GM10266 (cell line): ENCODE measurements around the gene MT4.
"Not testable (repeated sequence)": the region's sequence is repeated elsewhere in the genome, so short reads cannot be mapped to it uniquely, and the experiment has no call there.

Source experiments
- DNase-seq: peaks from one replicate; pipeline ENCODE4 v3.0.0; 2012; ENCODE audit errors: extremely low spot score
- CTCF ChIP-seq: IDR thresholded peaks from 2 replicates; pipeline ENCODE4 v1.5.1; 2012; ENCODE audit warnings: mild to moderate bottlenecking, low read depth; ENCODE audit not compliant: control insufficient read depth, insufficient read depth; ENCODE audit errors: missing control alignments

The MT4 gene

DNA sequence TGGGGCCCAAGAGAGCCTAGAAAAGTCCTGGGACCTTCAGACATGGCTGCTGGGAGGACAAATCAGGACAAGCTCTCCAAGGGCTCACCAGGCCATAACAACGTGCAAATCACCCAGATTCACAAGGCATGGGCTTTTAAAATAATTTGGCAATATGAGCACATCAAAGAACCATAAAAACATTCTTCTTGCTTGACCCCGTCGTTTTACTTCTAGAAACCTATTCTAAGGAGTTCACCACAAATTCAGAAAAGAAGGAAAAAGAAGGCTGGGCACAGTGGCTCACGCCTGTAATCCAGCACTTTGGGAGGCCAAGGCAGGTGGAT, 12.4 kb downstream of the MT4 start:
- TF ChIP-seq CTCF = no peak
- no peak for DNase-seq

GRCh38 chr16:56580391-56581048, 15.6 kb downstream of the MT4 start:
- no peak for DNase-seq
- TF ChIP-seq CTCF = no peak

DNA sequence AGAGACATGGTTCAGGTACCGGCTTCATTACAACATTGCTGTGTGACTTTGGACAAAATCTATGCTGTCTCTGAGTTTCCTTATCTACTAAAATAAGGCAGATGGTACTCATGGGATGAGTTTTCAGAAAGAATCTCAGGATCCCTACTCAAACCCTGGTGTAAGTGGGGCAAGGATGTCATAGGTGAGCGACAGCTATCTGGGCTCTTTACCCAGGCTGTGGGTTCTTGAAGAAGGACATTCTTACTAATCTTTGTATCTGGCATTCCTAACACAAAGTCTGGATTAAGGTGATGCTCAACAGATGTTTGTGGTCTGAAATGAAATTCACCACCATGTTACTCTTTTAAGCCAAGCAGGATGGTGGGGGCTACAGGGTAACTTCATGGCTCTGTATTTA, 18.0 kb downstream of the MT4 start:
- not testable (repeated sequence) for DNase-seq

DNA sequence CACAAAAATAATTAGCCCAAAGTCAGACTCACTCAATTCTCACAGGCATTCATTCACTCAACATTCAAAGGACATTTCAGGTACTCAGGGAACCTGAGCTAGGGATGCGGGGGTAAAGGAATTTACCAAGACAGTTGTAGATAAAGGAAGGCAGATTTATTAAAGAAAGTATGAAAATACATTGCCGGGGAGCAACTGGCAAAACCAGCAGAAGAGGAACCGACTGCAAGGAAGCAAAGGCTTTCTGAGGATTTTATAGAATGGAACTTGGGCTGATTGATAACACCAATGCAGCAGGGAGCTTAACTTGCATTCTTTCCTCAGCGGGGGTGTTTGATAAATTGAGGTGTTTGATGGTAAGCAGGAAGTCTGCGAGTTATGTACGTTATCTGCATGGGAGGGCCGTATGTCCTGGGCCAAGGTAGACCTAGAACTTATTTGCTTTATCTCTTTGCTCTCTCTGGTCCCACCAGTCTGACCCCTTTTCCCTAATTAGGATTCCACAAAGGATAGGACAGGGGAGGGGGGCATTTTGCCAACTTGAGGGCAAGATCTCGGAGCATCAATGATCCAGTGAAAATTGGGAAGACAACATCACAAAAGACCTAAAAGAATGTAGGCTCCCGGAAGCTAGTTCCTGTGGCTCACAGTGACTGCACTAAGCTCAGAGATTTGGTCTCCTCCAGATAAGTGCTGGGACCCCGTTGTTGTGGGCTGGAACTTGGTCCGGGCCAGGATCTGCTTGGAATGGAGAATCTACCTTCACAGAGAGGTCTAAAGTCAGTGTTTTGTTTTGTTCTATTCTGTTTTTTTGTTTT, 18.7 kb downstream of the MT4 start:
- TF ChIP-seq CTCF = no peak
- no peak for DNase-seq

- TF ChIP-seq CTCF = no peak
- no peak for DNase-seq
Measured at GRCh38 chr16:56584276-56584675, 19.4 kb downstream of the MT4 start.

DNA sequence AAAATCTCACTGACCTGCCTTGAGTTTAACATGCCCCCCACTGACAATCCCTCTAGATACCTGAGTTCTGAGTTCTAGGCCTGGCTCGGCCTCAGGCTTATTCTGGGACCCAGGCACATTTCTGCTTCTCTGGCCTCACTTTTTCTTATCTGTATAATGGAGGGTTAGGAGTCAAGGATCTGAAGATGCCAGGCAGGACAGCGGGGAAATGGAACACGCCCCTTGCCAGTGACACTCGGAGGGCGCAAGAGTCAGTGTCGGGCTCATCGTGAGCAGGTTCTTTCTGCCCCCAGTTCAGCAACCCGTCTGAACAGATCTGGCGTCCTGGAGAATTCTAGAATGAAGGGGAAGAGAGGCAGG, 23.9 kb downstream of the MT4 start:
- no peak for DNase-seq
- TF ChIP-seq CTCF = no peak

GRCh38 chr16:56589141-56590039, 24.5 kb downstream of the MT4 start, which contains the start of gene MT3:
TSS of gene MT3 (plus strand) at chr16:56589528. CDS start at chr16:56589591, 63 bp downstream.
- DNase-seq = no peak
- TF ChIP-seq CTCF = no peak
